Activated CD8-positive, alpha-beta memory T cell treated with anti-CD3 and anti-CD28 coated beads for 36 hours (primary cell): ENCODE measurements around the gene CAMSAP1. TPM values are rescaled to one million over a fixed set of nuclear protein-coding genes. Genes with fewer than 3 reads are reported as not detected.
"Not testable (repeated sequence)": the region's sequence is repeated elsewhere in the genome, so short reads cannot be mapped to it uniquely, and the experiment has no call there.

Source experiments
- CTCF ChIA-PET: fragments of 350-600 bp; sonication (Branson Sonifier 250); formaldehyde crosslinking; loops from one replicate; lab custom pipeline; 2021; ENCODE audit warnings: antibody characterized with exemption; lab: Charles Lee
- POLR2A ChIA-PET: fragments of 350-600 bp; sonication (Branson Sonifier 250); formaldehyde crosslinking; loops from one replicate; lab custom pipeline; 2021; ENCODE audit warnings: antibody characterized with exemption; lab: Charles Lee
- total RNA-seq, 2 experiments: library from RNA; stranded (reverse); gene quantifications; one replicate each; pipeline ENCODE4 v1.2.3, GENCODE V29; 2021

The CAMSAP1 gene
- total RNA-seq, 2 experiments from 2014 or later = 28.1 to 32.1 TPM

DNA sequence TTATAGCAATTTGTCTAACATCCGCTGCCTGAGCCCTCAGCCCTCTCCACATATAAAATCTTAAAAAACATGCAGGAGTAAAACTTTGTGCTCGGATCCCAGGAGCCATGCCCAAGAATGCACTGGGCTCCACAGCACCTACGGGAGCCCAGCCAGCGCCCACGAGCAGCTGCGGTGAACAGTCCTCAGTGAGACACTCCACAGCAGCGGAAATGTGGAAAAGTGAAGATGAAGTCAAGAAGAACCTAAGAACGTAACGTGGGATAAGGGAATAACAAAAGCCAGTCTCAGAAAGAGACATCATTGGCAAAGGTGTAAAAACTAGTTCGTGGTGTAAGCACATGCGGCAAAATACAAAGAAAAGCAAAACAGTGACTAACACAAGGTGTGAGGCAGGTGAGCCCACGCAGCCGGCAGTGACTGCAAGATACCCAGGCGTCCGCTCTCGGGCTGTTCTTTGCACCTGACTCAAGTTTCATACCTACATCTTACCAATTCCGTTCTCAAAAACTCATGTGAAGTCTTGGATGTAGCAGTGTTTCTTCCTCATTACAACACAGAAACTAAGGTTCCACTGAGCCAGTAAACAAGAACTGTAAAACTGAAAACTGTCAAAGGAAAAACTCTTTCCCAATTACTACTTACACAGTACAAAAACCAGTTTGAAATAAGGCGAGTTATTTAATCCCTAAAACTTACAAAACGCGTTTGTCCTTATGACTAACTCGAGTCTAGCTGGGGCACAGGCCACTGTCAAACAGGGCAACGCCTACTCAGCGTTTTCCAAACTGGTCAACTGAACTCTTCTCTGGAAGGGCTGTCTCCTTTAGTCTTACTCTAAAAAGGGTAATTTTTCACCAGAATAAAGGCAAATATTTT is 1.7 kb downstream of the CAMSAP1 start:
- ChIA-PET POLR2A (interaction anchor here (0.5 to 1.0 kb wide), 2 partner anchors 20 to 53 kb away, joined by 4 to 7 read pairs; no protein-coding TSS in a partner anchor), CTCF (interaction anchor here (0.8 to 1.1 kb wide), 4 partner anchors 16 to 62 kb away, joined by 3 to 4 read pairs (median 3); no protein-coding TSS in a partner anchor)

DNA sequence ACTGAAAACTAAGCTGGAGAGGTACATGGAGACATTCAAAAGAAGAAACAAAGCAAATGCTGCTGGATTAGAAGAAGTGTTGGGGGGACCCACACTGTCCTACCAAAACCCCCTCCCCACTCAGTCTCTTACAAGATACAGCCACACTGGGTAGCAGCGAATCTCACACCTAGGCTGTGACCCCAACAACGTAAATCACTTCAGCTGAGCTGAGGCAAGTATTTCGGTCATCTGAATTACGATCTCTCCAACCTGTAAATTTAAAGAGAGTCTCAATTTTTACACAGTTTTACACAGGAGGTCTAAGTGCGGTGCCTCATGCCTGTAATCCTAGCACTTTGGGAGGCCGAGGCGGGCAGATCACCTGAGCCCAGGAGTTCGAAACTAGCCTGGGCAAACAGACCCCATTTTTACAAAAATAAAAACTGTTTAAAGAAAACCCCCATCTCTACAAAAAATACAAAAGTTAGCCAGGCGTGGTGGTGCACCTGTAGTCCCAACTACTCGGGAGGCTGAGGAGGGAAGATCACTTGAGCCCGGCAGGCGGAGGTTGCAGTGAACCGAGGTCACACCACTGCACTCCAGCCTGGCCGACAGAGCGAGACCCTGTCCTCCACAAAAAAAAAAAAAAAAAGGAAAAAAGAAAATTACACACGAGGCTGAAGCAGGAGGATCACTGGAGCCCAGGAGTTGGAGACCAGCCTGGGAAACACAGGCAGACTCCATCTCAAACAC is 3.4 kb downstream of the CAMSAP1 start:
- CTCF ChIA-PET = interaction anchor here (1.0 kb wide), 1 partner anchor 38 kb away, joined by 3 read pairs; no protein-coding TSS in a partner anchor
- POLR2A ChIA-PET = no interaction called here

DNA sequence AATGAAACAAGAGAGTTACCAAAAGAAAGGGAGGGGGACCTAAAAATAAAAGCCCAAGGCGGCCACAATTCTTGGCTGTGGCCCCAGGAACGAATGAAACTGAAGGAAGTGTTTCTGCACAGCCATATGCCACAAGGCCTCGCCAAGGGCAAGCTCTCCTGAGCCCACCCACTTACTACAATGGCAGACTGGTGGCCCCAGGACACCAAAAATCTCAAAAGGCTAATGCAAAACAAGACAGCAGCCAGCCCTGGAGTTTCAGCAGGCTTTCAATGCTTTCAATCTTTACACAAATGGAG is 4.0 kb downstream of the CAMSAP1 start:
- CTCF ChIA-PET = interaction anchor here (1.0 kb wide), 1 partner anchor 37 kb away, joined by 3 read pairs; no protein-coding TSS in a partner anchor
- POLR2A ChIA-PET = no interaction called here

DNA sequence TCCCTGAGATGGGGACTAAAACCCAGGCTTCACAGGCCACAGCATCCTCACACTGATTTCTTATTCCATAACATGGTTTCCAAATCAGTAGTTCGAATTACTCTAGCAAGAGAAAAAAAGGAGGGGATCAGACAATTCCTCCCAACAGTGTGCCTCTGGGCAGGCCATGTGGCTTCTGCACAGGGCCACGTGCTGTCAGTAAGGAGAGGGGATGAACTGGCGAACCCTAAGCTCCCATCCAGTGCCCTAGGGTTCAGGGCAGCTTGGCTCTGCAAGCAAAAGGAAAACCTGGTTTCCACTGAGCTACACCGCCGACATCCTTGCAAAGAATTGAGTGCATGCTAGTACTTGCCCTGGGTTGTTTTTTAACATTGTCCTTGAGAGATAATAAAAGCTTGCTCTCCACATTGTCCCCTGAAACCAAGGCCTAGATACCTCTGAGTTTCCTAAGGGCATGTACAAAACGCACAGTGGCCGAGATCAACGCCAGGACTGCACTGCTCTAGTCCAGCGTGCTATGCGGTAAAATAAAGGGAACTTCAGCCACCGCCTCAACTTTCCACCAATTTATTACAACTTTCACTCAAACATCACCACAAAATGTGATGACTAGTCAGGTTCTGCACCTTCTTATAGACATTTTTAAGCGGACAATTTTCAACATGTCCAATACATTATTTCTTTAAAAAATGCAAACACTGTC is 4.5 kb downstream of the CAMSAP1 start:
- POLR2A ChIA-PET = no interaction called here
- CTCF ChIA-PET = interaction anchor here (1.0 kb wide), 1 partner anchor 37 kb away, joined by 3 read pairs; no protein-coding TSS in a partner anchor

DNA sequence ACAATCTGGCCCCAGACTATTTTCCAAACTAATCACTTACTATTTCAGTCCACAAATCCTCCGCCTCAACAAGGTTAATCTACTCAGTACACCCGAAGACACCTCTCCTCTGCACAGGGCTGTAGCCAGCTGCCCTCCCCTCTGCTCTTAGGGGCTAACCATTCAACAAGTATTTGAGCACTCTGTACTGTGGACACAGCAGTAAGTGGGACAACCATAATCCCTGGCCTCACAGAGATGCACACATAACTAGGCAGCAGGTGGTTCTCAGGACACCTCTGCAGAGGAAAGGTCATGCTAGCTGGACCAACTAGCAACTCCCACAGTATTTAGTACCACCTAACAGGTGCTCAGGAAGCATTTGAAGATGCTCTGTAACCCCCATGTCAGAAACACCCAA is 5.5 kb downstream of the CAMSAP1 start:
- POLR2A ChIA-PET = no interaction called here
- CTCF ChIA-PET = no interaction called here

DNA sequence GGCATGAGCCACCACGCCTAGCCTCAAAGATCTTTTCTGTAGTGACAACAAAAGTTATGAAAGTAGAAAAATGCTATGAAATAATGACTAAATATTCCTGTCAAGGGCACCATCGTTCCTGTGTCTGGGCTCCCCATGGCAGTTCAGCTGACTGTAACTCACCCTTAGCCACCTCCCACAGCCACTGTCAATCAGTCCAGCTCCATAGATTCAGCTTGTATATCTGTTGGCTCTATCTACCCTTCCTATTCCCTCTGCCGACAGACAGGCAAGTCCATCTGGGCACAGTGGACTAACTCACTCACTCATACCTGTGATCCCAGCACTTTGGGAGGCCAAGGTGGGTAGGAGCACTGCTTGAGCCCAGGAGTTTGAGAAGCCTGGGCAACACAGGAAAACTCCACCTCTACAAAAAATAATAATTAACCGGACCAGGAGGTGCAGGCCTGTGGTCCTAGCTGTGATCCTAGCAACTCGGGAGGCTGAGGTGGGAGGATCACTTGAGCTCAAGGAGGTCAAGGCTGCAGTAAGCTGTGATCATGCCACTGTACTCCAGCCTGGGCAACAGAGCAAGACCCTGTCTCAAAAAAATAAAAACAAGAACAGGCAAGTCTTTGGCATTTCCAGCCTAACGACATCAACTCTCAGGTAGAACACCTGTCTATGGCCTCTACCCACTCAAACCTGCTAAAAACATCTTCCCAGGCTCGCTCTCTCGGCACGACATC is 6.2 kb downstream of the CAMSAP1 start:
- ChIA-PET CTCF (interaction anchor here (1.2 kb wide), 1 partner anchor 221 kb away, joined by 3 read pairs; no protein-coding TSS in a partner anchor), POLR2A (no interaction called here)

DNA sequence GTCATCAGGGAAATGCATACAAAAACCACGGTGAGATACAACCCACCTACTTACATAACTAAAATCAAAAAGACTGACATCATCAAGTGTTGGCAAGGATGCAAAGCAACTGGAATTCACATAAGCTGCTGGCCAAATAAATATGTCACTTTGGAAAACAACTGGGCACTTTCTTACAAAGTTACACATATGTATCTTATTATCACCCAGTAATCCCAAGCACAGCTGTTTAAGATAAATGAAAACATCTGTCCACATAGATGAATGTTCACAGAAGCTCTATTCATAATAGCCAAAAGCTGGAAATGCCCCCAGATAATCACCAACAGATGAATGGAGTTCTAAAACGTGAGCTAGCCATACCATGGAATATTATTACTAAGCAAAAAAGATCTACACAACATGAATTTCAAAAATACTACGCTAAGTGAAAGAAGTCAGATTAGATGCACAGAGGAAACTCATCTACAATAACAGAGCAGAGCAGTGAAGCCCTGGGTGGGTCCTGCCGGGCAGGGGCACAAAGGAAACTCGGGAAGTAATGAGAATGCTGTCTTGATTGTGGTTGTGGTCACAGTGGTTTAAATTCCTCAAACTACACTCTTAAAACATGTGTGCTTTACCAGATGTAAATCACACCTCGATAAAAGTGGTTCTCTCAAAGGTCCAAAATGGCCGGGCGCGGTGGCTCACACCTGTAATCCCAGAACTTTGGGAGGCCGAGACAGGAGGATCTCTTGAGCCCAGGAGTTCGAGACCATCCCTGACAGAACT is 8.5 kb downstream of the CAMSAP1 start:
- POLR2A ChIA-PET = no interaction called here

DNA sequence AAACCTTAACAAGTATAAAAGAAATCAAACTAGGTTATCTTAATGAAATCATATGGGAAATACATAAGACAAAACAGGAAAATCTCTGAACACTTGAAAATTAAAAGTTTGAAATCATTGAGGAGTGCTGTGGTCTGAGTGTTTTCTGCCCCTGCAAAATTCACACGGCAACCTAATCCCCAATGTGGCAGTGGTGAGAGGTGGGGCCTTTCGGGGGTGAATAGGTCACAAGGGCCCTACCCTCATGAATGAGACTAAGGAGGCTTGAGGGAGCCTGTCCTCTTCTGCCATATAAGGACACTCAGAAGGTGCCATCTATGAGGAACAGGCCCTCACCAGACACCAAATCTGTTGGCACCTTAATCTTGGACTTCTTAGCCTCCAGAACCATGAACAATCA is 10.7 kb downstream of the CAMSAP1 start:
- ChIA-PET POLR2A (no interaction called here), CTCF (no interaction called here)

More for the DNA sequence above, 8.5 kb downstream of the CAMSAP1 start:
- CTCF ChIA-PET = interaction anchor here (0.7 kb wide), 1 partner anchor 102 kb away, joined by 3 read pairs; no protein-coding TSS in a partner anchor

DNA sequence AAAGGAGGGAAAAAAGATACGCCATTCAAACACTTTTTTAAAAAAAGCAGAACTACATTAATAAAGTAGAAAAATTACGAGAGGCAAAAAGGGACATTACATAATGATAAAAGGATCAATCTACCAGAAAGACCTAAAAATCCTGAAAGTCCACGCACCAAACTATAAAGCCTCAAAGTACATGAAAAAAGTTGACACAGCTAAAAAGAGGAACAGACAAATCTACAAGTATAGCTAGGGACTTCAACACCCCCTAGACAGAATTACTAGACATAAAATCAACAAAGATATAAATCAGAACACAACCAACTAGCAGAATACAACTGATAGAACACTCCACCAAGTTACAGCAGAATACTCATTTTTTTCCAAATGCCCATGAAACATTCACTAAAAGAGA is 11.1 kb downstream of the CAMSAP1 start:
- POLR2A ChIA-PET = no interaction called here
- CTCF ChIA-PET = no interaction called here

DNA sequence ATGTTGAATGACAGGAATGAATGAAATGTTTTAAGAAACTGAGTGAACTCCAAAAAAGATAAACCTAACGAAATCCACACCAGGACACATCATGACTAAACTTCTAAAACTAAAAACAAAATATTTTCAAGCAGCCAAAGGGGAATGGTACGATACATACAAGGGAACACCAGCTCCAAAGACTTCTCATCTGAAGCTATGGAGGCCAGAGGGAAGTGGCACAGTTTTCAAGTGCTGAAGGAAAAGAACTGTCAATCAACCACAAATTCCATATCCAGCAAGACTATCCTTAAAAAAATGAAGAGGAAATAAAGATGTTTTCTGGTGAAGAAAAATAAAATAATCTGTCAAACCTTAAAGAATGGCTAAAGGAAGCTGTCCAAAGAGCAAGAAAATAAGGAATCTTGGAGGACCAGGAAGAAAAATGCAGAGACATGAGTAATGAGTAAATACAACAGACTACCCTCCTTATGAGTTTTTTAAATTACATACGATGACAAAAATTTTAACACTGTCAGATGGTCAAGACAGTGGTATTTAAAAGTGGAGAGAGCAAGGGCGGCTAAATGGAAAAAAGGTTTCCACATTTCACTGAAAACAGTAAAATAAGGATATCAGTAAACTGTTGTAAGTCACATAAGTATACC is 12.0 kb downstream of the CAMSAP1 start:
- ChIA-PET CTCF (no interaction called here), POLR2A (no interaction called here)

DNA sequence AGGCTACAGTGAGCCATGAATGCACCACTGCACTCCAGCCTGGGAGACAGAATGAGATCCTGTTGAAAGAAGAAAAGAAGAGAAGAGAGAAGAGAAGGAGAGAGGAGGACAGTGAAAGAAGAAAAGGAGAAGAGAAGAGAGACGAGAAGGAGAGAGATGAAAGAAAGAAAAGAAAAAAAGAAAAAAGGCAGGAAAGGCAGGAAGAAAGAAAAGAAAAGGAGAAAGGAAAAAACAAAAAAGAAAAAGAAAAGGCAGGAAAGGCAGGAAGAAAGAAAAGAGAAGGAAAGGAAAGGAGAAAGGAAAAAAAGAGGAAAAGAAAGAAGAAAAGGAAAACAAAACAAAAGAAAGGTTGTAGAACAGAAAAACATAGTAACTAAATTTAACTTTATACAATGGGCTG is 14.2 kb downstream of the CAMSAP1 start:
- POLR2A ChIA-PET = no interaction called here
- CTCF ChIA-PET = no interaction called here

DNA sequence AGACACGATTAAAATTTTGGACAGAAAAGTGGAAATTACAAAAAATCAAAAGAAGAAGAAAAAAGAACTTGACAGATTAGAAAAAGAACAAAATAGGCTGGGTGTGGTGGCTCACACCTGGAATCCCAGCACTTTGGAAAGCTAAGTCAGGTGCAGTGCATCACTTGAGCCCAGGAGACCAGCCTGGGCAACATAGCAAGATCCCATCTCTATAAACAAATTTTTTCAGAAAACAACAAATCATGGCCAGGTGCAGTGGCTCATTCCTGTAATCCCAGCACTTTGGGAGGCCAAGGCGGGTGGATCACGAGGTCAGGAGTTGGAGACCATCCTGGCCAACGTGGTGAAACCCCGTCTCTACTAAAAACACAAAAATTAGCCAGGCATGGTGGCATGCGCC is 15.0 kb downstream of the CAMSAP1 start:
- POLR2A ChIA-PET, CTCF ChIA-PET: not testable (repeated sequence)

DNA sequence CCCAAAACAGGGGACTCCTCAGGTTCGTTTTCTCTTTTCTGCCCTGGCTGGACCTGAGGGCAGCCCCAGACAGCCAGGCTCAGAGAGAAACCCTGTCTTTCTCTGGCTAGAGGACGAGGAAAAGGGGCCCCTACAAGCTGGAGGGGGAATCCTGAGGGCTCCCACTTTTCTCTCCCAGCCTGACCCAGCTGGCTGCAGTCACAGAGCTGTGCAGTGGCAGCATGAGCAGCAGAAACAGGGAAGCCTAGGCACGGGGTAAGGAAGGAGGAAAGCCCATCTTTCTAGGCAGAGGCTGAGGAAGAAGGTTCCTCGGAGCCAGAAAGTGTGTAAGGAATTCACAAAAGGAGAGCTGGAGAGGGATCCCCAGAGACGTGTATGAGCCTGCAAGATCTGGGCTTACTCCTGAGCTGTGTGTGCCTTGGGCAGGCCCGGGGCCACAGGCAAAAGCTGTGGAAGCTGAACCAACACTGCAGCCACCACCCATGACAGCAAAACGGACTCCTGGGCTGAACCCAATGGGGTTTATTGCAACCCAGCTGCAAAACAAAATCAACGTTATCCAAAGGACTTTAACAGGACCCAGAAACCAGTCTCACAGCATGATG is 16.2 kb downstream of the CAMSAP1 start:
- POLR2A ChIA-PET = no interaction called here
- CTCF ChIA-PET = interaction anchor here (0.7 kb wide), 1 partner anchor 14 kb away, joined by 3 read pairs; no protein-coding TSS in a partner anchor

DNA sequence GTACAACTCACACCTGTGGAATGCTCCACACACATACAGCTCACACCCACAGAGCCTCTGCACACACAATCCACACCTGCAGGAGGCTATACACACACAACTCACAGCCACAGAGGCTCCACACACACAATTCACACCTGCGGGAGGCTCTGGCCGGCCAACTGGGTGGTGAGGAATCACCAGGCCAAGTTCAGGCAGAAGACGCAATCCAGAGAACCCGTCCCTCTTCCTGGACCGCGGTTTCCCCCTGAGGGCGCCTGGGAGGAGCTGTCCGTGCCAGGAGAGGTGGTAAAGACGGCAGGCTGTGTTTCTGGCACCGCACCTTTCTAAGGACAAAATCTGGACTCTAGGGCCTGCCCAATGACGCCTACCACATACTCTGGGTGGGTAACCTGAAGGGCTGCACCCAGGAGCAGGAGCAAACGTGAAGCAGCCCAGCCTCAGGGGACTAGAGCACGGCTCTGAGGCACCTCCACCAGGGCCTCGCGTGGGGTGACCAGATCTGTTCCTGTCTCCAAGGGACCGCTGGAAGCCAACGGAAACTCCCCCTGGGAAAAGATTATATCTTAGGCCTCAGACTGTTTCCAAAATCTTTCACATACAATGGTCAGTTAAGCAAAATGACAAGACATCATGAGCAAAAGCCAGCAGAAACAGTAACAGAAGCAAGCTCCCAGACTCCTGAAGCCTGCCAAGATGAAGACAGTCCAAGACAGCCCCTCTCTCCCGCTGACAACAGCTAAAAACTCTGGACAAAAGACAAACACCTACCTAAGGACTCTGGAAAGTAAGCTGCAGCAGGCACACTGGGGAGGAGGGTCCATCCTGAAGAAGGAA is 16.9 kb downstream of the CAMSAP1 start:
- CTCF ChIA-PET = interaction anchor here (0.7 kb wide), 1 partner anchor 13 kb away, joined by 3 read pairs; no protein-coding TSS in a partner anchor

DNA sequence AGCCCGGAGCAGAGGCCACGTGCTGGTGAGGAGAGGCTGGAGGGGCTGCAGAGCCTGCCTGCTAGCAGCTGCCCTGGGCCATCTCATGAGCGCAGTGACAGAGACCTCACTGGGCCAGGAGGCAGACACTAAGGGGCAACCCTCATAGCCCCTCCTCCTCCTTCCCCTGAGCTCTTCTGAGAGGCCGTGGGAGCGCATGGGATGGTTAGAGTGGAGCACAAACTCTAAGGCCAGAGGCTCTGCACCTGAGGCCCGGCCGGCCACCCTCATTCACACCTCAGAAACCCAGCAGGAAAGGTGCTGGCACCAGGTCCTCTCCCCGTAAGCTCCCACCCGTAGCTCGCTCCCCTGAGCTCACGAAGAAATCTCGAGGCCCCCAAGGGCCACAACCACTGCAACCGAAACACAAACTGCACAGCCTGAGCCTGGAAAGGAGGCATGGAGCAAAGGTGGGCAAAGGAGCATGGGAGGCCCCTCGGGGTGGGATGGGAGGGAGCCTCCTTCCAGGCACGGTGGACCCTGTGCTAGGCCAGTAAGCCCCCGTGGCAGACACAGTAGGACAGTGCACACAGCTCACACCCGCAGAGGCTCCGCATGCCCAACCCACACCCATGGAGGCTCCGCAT is 17.7 kb downstream of the CAMSAP1 start:
- ChIA-PET CTCF (no interaction called here), POLR2A (no interaction called here)

More for the DNA sequence above, 16.9 kb downstream of the CAMSAP1 start:
- POLR2A ChIA-PET = no interaction called here

DNA sequence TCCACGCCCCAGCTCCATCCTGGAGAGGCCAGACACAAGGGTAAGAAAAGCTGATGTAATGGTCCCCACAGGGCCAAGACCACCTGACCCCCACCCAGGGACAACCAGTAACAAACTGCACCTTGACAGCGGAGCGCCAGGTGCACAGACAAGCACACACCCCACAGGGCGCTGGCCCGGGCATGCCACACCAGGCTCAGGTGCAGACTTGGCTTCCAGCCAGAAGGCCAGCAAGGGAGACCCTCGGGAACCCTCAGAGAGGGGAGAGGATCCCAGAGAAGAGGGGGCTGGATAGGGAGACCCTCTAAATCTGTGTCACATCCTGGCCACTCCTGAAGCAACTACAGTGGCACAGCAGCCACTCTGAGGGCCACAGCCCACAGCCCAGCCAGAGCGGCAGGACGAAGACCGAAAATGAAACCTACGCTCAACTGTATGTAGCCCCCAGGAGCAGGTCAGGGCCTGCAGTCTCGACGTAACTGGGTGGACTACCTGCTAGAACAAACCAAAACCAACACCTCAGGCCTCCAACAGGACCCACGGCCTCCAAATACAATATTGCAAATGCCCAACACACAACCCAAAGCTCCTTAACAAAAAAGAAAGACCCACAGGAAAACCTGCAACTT is 18.5 kb downstream of the CAMSAP1 start:
- CTCF ChIA-PET = no interaction called here
- POLR2A ChIA-PET = no interaction called here
